HTR-8/SVneo (cell line): Measurements from ENCODE around the gene IFIT3.
A peak's percentile ranks its signal among the peaks of the same experiment; 100 is the strongest.
"Not testable (repeated sequence)": the region's sequence is repeated elsewhere in the genome, so short reads cannot be mapped to it uniquely, and the experiment has no call there.

Source experiments
- DNase-seq: peaks from one replicate; pipeline ENCODE4 v3.0.0; 2011; ENCODE audit warnings: low spot score, mixed read lengths; ENCODE audit not compliant: insufficient read length
- FAIRE-seq: peaks from 2 replicates; lab custom pipeline; 2011; peaks lifted over from hg19 to GRCh38; lab: Jason Lieb, UNC

Gene IFIT3, protein sequence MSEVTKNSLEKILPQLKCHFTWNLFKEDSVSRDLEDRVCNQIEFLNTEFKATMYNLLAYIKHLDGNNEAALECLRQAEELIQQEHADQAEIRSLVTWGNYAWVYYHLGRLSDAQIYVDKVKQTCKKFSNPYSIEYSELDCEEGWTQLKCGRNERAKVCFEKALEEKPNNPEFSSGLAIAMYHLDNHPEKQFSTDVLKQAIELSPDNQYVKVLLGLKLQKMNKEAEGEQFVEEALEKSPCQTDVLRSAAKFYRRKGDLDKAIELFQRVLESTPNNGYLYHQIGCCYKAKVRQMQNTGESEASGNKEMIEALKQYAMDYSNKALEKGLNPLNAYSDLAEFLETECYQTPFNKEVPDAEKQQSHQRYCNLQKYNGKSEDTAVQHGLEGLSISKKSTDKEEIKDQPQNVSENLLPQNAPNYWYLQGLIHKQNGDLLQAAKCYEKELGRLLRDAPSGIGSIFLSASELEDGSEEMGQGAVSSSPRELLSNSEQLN

DNA sequence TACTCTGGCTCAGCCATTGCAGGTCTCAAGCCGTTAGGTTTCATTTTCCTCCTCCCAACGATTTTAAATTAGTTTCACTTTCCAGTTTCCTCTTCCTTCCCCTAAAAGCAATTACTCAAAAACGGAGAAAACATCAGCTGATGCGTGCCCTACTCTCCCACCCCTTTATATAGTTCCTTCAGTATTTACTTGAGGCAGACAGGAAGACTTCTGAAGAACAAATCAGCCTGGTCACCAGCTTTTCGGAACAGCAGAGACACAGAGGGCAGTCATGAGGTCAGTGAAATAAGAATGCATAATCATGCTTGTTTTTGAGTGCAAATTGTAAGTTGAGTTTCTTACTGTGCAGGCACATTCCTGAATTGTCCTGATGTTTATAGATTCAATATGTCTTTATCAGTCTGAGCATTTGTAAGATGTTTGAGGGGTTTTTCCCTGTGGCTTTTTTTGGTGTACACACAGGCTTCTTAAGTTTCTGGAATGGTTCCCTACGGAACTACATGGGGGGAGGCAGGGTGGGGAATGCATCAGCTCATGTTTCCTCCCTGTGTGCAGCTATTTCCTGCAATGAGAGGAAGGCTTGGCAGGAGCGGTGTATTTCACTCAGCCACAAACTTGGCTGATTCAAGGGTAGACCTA, at the start of gene IFIT3:
TSS of gene IFIT3 (plus strand) at position 195 of the 639 bp plus-strand sequence. CDS start at position 272, 77 bp downstream.
- peak; percentile 78 for DNase-seq
- no peak for FAIRE-seq

DNA sequence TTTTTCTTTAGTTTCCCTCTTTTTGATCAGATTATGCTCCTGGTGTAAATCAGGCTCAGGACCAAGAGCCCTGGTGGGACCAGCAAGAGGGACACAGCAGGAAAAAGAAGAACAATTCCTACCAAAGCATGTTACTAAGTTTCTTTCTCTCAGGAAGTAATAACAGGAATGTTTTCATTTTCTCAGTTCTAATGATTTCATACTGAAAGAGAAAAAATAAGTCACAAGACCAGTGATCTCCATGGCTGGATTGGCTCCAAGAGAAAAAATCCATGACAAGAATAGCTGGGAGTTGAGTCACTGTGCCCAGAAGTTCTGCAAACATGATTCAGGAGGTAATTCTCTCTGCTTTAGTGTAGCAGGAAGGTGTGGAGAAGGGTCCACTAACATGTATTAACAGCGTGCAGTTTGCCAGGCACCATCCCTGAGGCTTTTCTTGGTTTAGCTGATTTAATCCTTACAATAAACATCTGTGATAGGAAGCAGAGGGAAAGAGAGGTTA, 49.7 kb upstream of the IFIT3 start:
- peak; percentile 72 for DNase-seq
- FAIRE-seq: peak; percentile 79

DNA sequence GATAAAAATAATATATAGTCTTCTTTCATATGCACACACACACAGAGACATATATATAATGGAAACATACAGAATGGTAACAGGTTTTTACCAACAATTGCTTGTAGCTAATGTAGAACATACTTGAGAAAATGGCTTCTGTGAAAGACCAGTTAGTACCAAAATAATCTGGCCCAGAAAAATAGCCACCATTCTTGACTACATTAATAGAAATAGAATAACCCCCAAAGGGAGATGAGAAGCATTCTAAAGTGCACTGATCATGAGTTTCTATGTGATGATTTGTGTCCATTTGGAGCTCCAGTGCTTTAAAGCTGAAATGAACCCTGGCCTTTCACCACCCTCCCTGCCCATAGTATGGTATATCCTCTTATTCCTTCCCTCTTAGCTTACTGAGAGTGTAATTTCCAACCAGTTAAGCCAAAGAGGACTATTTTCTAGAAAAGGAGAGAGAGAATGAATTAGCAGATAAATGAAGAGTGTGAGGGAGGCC, 48.9 kb upstream of the IFIT3 start:
- no peak for DNase-seq
- FAIRE-seq: no peak

DNA sequence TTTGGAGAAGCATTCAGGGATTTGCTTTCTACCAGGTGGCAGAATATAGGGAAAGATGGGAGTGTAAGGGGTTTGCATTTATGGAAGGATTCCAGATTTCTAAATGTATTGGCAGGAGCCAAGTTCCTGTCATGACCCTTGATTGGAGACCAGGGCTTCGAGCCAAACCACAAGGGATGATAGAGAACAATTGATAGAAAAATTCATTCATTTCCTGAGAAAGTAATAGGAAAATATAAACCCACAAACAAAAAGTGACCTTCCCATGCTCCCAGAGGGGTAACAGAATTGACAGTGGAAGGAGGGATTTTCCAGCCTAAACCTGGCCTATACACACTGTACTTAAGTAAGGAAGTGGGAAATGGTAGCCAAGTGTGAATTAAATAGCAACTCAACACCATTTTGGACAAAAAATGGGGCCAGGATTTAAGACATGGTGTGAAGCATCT, 48.4 kb upstream of the IFIT3 start:
- DNase-seq (no peak), FAIRE-seq (no peak)

DNA sequence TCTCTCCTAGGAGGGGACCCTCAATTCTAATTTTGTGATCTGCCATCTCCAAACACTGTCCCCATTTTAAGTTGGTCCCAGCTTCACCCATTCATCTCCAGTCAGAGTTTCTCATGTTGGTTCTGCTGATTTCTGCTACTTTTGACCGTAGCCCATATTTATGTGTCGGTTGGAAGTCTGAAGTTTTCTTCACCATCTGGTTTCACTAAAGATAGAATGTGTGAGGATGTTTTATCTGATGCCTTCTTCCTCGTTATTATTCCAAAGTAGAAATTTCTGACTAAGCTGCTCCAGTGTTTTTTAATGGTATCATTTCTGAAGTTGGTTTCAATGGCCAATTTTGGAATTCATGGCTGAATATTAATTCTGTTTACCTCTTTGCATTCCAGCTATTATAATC, 47.3 kb upstream of the IFIT3 start:
- DNase-seq (no peak), FAIRE-seq (no peak)

DNA sequence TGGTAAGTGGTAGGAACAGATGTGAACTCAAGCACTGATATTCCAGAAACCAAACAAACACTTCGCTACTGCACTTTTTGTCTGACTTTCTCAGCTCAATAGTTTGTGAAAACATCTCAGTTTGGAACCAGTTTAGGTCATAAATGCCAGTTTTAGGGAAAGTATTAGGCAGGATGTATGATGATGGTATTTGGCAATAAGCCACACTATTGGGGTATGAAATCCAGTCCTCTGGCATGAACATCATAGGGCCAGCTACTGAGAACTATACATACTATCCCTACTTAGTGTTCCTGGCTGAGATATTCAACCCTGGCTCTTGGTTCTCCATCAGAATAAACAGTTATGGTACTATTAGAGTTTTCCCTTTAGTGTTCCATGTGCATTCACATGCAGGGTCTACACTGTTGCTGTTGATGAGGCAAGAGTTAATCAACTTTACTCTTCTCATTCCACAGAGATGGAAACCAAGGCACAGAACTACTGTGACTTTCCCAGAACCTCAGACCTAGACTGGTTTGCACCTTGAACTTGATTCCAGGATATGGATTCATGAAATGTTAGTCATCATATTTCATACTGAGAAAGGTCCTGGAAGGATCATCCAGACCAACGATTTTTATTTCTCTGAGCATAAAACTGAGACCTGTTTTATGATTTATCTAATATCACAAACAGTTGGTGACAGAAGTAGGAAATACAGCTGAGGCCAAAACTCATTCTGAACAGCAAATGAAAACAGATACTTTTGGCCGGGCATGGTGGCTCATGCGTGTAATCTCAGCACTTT, 46.0 kb upstream of the IFIT3 start:
- DNase-seq: no peak
- no peak for FAIRE-seq

DNA sequence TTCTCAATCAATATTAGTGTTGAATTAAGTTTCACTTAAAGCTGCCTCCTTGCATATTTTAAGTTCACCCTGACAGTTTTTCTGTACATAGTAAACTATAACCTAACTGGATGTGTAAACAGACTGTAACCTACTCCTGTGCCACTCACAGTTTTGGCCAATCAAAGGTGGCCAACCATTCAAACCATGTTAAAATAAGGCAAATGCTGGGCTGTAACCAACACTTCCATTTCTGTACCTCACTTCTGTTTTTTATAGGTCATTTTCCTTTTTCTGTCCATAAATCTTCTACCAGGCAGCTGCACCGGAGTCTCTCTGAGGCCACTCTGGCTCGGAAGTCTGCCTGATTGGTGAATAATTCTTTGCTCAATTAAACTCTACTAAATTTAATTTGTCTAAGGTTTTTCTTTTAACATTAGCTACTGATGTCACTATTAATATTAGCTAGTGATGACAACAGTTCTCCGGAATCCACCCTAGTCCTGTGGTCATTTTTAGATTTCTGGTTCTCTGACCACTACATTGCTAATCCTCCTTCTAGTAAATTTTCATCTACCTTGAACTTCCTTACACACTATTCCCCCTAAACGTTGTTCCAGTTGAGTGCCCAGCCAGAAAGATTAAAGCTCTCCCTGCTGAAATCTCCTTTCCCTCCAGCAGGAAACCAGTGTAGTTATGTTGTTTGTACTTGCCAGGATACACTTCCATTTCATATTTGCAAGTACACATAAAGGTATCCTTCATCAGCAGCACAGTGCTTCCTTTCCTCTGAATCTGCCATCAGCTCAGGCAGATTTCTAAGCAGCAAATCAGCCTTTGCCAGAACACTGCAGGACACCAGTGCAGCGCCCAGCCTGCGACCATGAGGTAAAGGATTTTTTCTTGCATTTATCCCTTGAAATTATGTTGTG, 44.5 kb upstream of the IFIT3 start:
- FAIRE-seq (no peak), DNase-seq (no peak)

DNA sequence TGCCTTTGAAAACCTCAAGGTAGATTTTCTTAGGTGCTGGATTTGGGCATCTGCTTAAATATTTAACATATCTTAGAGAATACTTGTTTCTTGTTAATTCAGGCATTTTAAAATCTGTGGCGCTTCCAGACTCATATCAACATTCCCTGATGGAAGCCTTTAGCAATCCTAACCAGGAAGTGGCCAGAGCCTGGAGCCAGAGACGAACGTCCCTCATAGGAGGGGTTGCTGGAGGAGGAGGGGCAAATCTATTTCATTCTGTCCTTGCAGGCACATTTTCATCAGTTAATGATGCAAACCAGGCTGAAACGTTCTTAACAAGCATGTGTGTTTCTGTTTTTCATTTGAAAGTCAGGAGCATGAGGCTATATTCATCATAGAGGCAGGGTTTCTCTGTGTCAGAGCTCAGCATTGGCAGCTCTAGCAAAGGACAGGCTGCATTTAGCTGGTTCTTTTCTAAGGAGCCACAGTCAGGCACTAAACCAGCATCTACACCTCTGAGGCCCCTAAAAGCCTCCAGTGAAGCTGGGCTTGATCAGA, 43.8 kb upstream of the IFIT3 start:
- DNase-seq (no peak), FAIRE-seq (no peak)

DNA sequence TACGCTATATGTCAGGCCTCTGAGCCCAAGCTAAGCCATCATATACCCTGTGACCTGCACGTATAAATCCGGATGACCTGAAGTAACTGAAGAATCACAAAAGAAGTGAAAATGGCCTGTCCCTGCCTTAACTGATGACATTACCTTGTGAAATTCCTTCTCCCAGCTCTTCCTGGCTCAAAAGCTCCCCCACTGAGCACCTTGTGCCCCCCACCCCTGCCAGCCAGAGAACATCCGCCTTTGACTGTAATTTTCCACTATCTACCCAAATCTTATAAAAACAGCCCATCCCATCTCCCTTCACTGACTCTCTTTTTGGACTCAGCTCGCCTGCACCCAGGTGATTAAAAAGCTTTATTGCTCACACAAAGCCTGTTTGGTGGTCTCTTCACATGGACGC, 43.1 kb upstream of the IFIT3 start:
- DNase-seq, FAIRE-seq: not testable (repeated sequence)

DNA sequence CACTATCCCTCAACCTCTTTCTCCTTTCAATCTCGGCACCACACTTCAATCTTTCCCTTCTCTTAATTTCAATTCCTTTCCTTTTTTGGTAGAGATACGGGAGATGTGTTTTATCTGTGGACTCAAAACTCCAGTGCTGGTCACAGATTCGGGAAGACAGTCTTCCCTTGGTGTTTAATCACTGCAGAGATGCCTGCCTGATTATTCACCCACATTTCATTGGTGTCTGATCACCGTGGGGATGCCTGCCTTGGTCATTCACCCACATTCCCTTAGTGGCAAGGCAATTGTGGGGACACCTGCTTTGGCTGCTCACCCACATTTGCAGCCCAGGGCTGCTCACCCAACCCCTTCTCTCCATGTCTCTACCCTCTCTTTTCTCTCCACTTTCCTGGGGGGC, 42.5 kb upstream of the IFIT3 start:
- DNase-seq: not testable (repeated sequence)

DNA sequence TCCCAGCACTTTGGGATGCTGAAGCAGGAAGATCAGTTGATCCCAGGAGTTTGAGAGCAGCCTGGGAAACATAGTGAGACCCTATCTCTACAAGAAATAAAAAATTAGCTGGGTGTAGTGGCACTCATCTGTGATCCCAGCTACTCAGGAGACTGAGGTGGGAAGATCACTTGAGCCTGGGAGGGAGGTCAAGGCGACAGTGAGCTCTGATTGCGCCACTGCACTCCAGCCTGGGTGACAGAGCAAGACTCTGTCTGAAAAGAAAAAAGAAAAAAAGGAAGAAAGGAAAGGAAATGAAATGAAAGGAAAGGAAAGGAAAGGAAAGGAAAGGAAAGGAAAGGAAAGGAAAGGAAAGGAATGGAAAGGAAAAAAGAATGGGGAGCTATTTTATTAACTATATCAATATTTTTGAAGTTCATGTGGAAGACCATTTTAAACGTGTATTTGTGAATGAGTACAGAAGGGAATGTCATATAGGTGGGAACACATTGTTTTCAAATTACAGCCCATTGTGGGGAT, 33.0 kb upstream of the IFIT3 start:
- DNase-seq (no peak), FAIRE-seq (no peak)

More for the DNA sequence above, 42.5 kb upstream of the IFIT3 start:
- FAIRE-seq: not testable (repeated sequence)

DNA sequence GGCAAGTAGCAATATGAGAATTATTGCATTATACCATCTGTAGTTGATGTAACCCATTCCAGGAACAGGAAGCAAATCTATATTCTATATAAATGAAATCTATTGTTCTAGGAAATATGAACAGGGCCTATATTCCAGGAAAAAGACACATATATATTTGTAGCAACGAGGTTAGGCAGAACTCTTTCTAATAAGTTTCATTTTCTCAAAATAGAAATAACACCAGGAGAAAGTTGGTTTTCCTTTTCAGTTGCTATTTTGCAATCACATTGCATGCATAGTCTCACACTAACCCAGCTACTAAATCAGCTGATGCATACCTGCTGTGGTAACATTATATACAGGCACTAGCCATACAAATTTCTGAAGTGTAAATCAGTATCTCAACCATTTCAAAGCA, 32.2 kb upstream of the IFIT3 start:
- DNase-seq: no peak
- FAIRE-seq: no peak

DNA sequence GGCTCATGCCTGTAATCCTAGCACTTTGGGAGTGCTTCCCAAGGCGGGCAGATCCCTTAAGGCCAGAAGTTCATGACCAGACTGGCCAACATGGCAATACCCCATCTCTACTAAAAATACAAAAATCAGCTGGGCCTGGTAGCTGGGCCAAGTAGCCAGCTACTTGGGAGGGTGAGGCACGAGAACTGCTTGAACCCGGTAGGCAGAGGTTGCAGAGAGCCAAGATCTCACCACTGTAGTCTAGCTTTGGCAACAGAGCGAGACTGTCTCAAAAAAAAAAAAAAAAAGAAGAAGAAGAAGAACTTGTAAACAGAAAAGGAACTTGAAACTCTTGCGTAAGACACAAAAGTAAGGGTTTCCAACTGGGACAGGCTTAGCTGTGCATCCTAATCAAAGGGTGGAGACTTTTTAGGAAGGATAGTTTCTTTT, 31.6 kb upstream of the IFIT3 start:
- DNase-seq (no peak), FAIRE-seq (no peak)

DNA sequence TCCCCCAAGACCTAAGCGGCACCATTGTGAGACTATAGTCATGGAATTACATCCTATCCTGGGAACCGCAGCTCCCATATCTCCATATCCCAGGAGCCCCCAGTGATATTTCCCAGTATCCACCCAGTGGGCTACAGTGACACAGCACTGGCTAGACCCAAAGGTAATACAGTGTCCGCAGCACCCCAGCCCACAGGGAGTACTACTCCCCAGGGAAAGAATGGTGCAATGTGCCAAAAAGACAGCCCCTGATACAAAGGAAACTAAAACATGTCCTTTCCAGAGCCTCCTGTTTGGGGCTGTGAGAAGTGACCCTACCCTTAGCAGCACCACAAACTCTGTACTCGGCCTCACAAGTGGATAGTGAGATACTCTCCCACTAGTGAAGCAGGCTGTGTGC, 30.4 kb upstream of the IFIT3 start:
- DNase-seq: no peak
- no peak for FAIRE-seq

DNA sequence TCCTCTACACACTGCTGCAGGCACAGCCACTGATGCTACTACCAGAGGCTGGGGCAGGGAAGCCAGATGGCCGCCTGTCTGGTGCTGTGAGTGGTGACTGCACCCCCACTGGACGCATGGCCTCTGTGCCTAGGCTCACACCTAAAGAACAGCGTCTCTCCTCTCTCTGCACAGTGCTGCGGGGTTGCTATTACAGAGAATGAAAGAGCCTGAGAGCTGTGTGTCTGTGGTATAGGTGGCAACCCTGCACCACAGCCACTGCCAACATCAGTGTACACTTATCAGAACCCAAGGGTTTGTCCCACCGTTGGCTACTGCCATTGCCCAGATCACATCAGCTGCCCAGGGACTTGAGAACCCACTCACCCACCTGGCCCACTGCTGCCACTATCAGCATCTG, 30.0 kb upstream of the IFIT3 start:
- no peak for FAIRE-seq
- no peak for DNase-seq

DNA sequence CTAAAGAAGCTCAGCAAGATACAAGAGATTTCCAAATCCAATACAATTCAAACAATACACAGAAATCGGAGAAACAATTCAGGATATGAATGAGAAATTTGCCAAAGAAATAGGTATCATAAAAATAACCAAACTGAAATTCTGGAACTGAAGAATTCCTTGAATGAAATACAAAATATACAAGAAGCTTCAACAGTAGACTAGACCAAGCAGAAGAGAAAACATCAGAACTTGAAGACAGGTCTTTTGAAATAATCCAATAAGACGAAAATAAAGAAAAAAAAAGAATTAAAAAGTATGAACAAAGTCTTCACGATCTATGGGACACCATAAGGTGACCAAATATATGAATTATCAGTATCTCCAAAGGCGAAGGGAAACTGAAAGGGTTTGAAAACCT, 28.8 kb upstream of the IFIT3 start:
- no peak for FAIRE-seq
- no peak for DNase-seq

DNA sequence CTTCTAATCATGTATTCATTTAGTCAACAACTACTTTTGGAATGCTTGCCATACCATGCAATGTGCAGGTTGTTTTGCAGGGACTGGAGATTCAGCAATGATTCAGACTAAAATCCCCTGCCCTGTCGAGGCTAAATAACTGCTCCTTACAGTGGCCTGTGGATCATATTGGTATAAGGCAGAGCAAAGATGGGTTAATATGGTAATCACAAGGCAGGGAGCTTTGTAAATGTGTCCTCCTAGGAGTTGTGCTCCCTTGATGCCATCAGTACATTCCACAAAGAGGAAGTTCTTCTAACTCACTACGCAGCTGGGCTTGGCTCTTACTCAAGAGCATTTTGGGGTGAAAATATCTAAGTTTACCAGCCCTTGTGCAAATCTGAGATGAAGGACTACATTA, 26.6 kb upstream of the IFIT3 start:
- DNase-seq (no peak), FAIRE-seq (peak; percentile 69)

DNA sequence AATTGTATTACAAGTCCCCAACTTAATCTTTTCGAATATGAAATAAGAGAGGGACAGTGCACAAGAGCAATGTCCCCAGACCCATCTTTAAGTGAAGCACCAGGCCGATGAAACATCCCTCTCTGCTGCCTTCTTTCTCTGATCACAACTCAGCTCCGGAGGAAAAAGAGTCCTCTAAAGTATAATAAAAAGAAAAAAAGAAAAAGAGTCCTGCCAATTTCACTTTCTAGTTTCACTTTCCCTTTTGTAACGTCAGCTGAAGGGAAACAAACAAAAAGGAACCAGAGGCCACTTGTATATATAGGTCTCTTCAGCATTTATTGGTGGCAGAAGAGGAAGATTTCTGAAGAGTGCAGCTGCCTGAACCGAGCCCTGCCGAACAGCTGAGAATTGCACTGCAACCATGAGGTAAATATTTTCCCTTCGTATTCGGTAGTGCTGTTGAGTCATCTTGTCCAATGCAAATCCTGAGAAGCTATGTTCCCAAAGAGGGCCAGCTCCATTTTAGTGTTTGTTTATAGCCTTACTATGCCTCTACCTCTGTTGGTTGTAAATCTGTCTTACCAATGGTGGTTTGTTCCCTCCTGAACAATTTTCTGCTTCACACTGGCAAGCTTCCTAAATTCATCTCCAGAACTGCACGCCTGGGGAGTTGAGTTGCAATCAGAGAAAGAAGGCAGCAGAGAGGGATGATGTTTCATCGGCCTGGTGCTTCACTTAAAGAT, 25.9 kb upstream of the IFIT3 start, which contains the start of gene IFIT2:
TSS of gene IFIT2 (plus strand) at position 326 of the 725 bp plus-strand sequence. CDS start at position 404, 78 bp downstream.
- DNase-seq: no peak
- peak; percentile 59 for FAIRE-seq
